Cardiac septum (tissue), 1 donor: Measurements from ENCODE around the gene CMTM3. TPM values are rescaled to one million over a fixed set of nuclear protein-coding genes. Genes with fewer than 3 reads are reported as not detected.
"Not testable (repeated sequence)": the region's sequence is repeated elsewhere in the genome, so short reads cannot be mapped to it uniquely, and the experiment has no call there.

Experiments
- DNase-seq: peaks from one replicate; pipeline ENCODE4 v3.0.0-alpha.2; 2020; ENCODE audit warnings: low spot score
- intact Hi-C: fragments of 100-400 bp; cut with DNase I; formaldehyde crosslinking; loops from one replicate; pipeline ENCODE4 v1.14.0; 2022
- total RNA-seq: library from RNA; stranded (reverse); fragmentation: NEBNext Ultra II Directional; extraction: Animal tissue kit (Norgen Biotek cat#: 25700); gene quantifications from one replicate; pipeline ENCODE4 v1.2.1, GENCODE V29; 2021
- donor health status: DM: no; HTN: no; CAD: no.

The CMTM3 gene
- total RNA-seq, 1 donor from 2014 or later = 10.4 TPM

- no peak for DNase-seq
- intact Hi-C loops = loop anchor here (10.0 kb wide), 1 partner anchor 212 kb away; no protein-coding TSS in a partner anchor
Measured at GRCh38 chr16:66652661-66653360, 48.3 kb downstream of the CMTM3 start.

- intact Hi-C loops = loop anchor here (10.0 kb wide), 1 partner anchor 211 kb away; no protein-coding TSS in a partner anchor
- DNase-seq = no peak
Measured at GRCh38 chr16:66653581-66654350, 49.3 kb downstream of the CMTM3 start.

- no peak for DNase-seq
- intact Hi-C loops = loop anchor here (10.0 kb wide), 1 partner anchor 208 kb away; no protein-coding TSS in a partner anchor
Measured at GRCh38 chr16:66656547-66656946, 52.0 kb downstream of the CMTM3 start.

GRCh38 chr16:66658143-66658859, 53.8 kb downstream of the CMTM3 start:
- intact Hi-C loops = loop anchor here (10.0 kb wide), 1 partner anchor 206 kb away; no protein-coding TSS in a partner anchor

GRCh38 chr16:66658860-66659190, 54.3 kb downstream of the CMTM3 start:
- intact Hi-C loops = loop anchor here (10.0 kb wide), 1 partner anchor 206 kb away; no protein-coding TSS in a partner anchor
- DNase-seq = no peak

More at GRCh38 chr16:66658143-66658859, 53.8 kb downstream of the CMTM3 start:
- DNase-seq = no peak

- intact Hi-C loops = no loop called here
- peak; percentile 89 for DNase-seq
Measured at GRCh38 chr16:66660422-66661209, 56.1 kb downstream of the CMTM3 start.

- intact Hi-C loops = no loop called here
- DNase-seq = no peak
Measured at GRCh38 chr16:66661210-66661560, 56.7 kb downstream of the CMTM3 start.

- intact Hi-C loops, DNase-seq: not testable (repeated sequence)
Measured at GRCh38 chr16:66661671-66662346, 57.3 kb downstream of the CMTM3 start.

GRCh38 chr16:66662445-66663194, 58.1 kb downstream of the CMTM3 start:
- intact Hi-C loops = no loop called here
- DNase-seq = no peak

Other genes starting within 250 kb of the CMTM3 start
- gene CDH5, start 238.0 kb upstream of the CMTM3 start, total RNA-seq = 51.9 TPM
- gene BEAN1, start 177.4 kb upstream of the CMTM3 start, total RNA-seq = 2.8 TPM
- gene TK2, start 54.6 kb upstream of the CMTM3 start, total RNA-seq = 23.4 TPM
- 10.5 TPM for gene CKLF, start 52.1 kb upstream of the CMTM3 start, total RNA-seq
- 1.3 TPM for gene CMTM1, start 38.3 kb upstream of the CMTM3 start, total RNA-seq
- gene CMTM2, start 25.2 kb upstream of the CMTM3 start, total RNA-seq = 1.3 TPM
- 10.4 TPM for gene CMTM4, start 92.0 kb downstream of the CMTM3 start, total RNA-seq
- 123 TPM for gene DYNC1LI2, start 146.9 kb downstream of the CMTM3 start, total RNA-seq
- gene TERB1, start 196.9 kb downstream of the CMTM3 start, total RNA-seq = not detected
- 31.1 TPM for gene NAE1, start 226.3 kb downstream of the CMTM3 start, total RNA-seq
- not detected for gene CA7, start 239.7 kb downstream of the CMTM3 start, total RNA-seq